WERI-Rb-1 (cell line): ENCODE results near the gene EEF1A2.

Source experiments
- DNase-seq: peaks from one replicate; pipeline ENCODE4 v3.0.0-alpha.2; 2020
- H3K27ac ChIP-seq: fragments of 250-450 bp; sonication (Bioruptor Pico); 2 replicates; pipeline ENCODE4 v1.5.1; 2020; ENCODE audit warnings: mild to moderate bottlenecking, moderate library complexity
- H3K27me3 ChIP-seq: fragments of 250-450 bp; sonication (Bioruptor Pico); 2 replicates; pipeline ENCODE4 v1.5.1; 2021; ENCODE audit warnings: mild to moderate bottlenecking, low read depth, moderate library complexity; ENCODE audit not compliant: insufficient read depth, severe bottlenecking
- H3K36me3 ChIP-seq: fragments of 250-450 bp; sonication (Bioruptor Pico); 2 replicates; pipeline ENCODE4 v1.5.1; 2020; ENCODE audit warnings: mild to moderate bottlenecking, moderate library complexity
- H3K4me3 ChIP-seq: 2 replicates; pipeline ENCODE4 v1.5.1; 2011; ENCODE audit warnings: low read depth, mild to moderate bottlenecking, control low read depth, low read length
- H3K9me3 ChIP-seq: fragments of 250-450 bp; sonication (Bioruptor Pico); 2 replicates; pipeline ENCODE4 v1.5.1; 2021; ENCODE audit warnings: mild to moderate bottlenecking, moderate library complexity; ENCODE audit not compliant: severe bottlenecking
- TF ChIP-seq, protein P1 (sequence below): IDR thresholded peaks from 2 replicates; pipeline ENCODE4 v1.5.1; 2011; ENCODE audit warnings: low read depth, mild to moderate bottlenecking, control low read depth, inconsistent platforms, low read length

EEF1A2 gene

GRCh38 chr20:63455568-63455859 lies 43.4 kb downstream of the EEF1A2 start:
- H3K27ac ChIP-seq, result peak overlapping the region; percentile 9; the same call in 1 of the 2 replicates
- H3K27me3 ChIP-seq, result no peaks in the 10 kb centered on the region
- H3K4me3 ChIP-seq, result no peak overlapping the region
- TF ChIP-seq, protein P1, sequence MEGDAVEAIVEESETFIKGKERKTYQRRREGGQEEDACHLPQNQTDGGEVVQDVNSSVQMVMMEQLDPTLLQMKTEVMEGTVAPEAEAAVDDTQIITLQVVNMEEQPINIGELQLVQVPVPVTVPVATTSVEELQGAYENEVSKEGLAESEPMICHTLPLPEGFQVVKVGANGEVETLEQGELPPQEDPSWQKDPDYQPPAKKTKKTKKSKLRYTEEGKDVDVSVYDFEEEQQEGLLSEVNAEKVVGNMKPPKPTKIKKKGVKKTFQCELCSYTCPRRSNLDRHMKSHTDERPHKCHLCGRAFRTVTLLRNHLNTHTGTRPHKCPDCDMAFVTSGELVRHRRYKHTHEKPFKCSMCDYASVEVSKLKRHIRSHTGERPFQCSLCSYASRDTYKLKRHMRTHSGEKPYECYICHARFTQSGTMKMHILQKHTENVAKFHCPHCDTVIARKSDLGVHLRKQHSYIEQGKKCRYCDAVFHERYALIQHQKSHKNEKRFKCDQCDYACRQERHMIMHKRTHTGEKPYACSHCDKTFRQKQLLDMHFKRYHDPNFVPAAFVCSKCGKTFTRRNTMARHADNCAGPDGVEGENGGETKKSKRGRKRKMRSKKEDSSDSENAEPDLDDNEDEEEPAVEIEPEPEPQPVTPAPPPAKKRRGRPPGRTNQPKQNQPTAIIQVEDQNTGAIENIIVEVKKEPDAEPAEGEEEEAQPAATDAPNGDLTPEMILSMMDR, result no peak
- no peaks in the 10 kb centered on the region for H3K9me3 ChIP-seq
- H3K36me3 ChIP-seq, result peaks cover 6% of the 10 kb centered on the region; the same call in 1 of the 2 replicates
- no peak for DNase-seq

DNA sequence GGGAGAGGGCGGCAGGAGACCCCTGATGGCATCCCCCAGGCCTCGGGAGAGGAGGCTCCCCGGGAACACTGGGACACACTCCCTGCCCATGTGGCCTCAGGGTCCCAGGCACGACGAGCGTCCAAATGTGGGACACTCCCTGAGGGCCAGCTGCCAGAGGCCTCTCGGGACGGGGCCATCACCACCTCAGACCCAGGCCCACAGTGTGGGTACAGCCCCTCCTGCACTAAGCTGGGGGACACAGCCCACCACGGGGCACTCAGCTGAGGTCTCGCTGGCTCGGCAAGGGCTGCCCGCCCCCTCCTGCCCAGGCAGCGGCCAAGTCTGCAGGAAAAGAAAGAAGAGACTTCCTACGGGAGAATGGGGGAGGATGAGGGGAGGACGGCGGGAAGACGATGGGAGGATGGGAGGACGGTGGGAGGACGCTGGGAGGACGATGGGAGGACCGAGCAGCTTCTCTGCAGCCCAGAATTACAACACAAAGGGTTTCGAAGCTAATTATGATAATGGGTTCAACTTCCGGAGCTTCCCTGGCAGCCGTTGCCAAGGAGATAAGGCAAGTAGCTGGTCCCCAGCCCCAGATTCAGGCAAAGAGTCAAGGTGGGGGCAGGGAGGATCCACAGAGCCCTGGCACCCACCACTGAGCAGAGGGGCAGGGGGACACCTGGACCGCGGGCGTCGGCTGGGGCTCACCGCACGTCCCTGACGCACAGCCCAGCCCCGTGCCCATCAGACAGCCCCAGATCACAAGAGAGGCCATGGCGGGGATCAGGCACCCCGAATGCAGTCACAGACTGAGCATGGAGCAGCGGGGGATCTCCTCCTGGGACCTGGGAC lies 43.9 kb downstream of the EEF1A2 start:
- DNase-seq, result peak; percentile 46
- Histone ChIP-seq H3K4me3 (peak overlapping the region; percentile 31), H3K27ac (peak overlapping the region; percentile 81), H3K9me3 (no peaks in the 10 kb centered on the region), H3K27me3 (no peaks in the 10 kb centered on the region), H3K36me3 (peaks cover 6% of the 10 kb centered on the region; the same call in 1 of the 2 replicates)
- TF ChIP-seq, protein P1, result no peak

DNA sequence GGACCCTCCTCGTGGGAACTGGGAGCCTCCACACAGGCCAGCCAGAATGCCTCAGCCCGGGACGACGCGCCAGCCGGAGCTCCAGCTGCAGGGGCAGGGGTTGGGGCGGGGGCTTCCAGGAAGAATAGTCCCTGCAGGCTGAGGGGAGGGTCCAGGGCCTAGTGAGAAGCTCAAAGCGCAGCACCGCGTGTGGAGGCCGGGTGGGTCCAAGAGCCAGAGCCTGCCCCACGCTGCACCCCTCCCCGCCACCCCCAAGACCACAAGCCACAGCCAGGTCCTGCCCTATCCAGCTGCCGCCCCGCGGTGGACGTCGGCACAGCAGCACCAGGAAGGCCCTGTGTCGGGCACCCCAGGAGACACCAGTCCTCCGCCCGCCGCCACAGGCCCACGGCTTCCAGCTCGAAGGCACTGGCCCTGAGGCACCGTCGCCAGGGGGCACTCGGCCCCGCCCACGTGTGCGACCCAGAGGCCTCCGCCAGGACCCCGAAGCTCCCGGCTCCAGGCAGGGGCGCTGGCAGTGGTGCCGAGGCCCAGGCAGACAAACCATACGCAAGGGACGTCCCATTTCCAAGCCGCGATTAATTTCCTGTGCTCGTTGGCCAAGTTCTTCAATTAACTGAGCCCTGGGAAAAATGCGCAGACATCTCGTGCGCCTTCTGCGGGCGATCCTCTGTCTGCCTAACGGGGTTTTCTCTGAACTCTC lies 45.9 kb downstream of the EEF1A2 start:
- Histone ChIP-seq H3K9me3 (no peaks in the 10 kb centered on the region), H3K27me3 (no peaks in the 10 kb centered on the region), H3K4me3 (no peak overlapping the region), H3K36me3 (0 out of 2 replicates have a peak, but pooled peaks cover 2% of the 10 kb centered on the region), H3K27ac (peak overlapping the region; percentile 28; the same call in 1 of the 2 replicates)
- TF ChIP-seq, protein P1, result no peak
- no peak for DNase-seq

- DNase-seq, result no peak
These were observed 46.5 kb downstream of the EEF1A2 start for GRCh38 chr20:63452341-63452740.

GRCh38 chr20:63451821-63452220 lies 47.1 kb downstream of the EEF1A2 start:
- no peak overlapping the region for H3K4me3 ChIP-seq
- H3K9me3 ChIP-seq, result no peaks in the 10 kb centered on the region
- 0 out of 2 replicates have a peak, but pooled peaks cover 2% of the 10 kb centered on the region for H3K36me3 ChIP-seq
- no peak for DNase-seq
- H3K27ac ChIP-seq, result no peak overlapping the region
- H3K27me3 ChIP-seq, result no peaks in the 10 kb centered on the region
- TF ChIP-seq, protein P1, result no peak

More at GRCh38 chr20:63452341-63452740, 46.5 kb downstream of the EEF1A2 start:
- H3K9me3 ChIP-seq, result no peaks in the 10 kb centered on the region
- no peaks in the 10 kb centered on the region for H3K27me3 ChIP-seq
- H3K4me3 ChIP-seq, result no peak overlapping the region
- H3K27ac ChIP-seq, result no peak overlapping the region
- TF ChIP-seq, protein P1, result no peak
- H3K36me3 ChIP-seq, result 0 out of 2 replicates have a peak, but pooled peaks cover 2% of the 10 kb centered on the region
